ENCODE data around the gene UBR2.

DNA sequence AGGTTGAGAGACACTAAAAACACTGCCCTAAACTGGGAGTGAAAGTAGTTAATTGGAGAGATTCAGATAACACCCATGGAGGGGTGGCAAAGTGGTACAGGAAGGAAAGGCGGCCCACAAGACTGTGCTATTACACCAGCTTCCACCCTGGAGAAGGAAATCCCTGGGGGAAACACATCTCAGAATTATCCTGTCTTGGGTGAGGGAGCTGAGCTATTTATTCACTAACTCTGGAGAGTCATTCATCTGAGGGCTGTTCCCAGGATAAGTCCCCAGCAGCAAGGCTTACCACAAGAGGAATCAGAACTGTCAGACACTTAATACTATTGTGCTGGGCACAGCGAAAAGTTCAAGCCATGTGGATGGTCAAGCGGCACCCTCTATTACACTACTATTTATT, 172.1 kb downstream of the UBR2 start:
- TF ChIP-seq, protein P1, sequence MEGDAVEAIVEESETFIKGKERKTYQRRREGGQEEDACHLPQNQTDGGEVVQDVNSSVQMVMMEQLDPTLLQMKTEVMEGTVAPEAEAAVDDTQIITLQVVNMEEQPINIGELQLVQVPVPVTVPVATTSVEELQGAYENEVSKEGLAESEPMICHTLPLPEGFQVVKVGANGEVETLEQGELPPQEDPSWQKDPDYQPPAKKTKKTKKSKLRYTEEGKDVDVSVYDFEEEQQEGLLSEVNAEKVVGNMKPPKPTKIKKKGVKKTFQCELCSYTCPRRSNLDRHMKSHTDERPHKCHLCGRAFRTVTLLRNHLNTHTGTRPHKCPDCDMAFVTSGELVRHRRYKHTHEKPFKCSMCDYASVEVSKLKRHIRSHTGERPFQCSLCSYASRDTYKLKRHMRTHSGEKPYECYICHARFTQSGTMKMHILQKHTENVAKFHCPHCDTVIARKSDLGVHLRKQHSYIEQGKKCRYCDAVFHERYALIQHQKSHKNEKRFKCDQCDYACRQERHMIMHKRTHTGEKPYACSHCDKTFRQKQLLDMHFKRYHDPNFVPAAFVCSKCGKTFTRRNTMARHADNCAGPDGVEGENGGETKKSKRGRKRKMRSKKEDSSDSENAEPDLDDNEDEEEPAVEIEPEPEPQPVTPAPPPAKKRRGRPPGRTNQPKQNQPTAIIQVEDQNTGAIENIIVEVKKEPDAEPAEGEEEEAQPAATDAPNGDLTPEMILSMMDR (IDR thresholded peaks at IDR 0.05): no peak
- no peak for TF ChIP-seq EP300 (IDR thresholded peaks at IDR 0.05)

Measured in ovary (tissue), 3 donors.